NCI-H1436 treated with DMSO at 0.1 percent for 48 hours (cell line): ENCODE measurements around the gene C1orf146.
"Not testable (repeated sequence)": the region's sequence is repeated elsewhere in the genome, so short reads cannot be mapped to it uniquely, and the experiment has no call there.

Source experiments
- DNase-seq: peaks from one replicate; lab custom pipeline; 2025; lab: John Stamatoyannopoulos, UW

Gene C1orf146

GRCh38 chr1:92217721-92218120 lies at the start of gene C1orf146:
Gene C1orf146, plus strand, starts transcription at chr1:92217915. Its CDS starts 13,506 bp downstream, at chr1:92231421.
- DNase-seq: no peak

- DNase-seq: no peak
Observed at GRCh38 chr1:92168657-92169056, 49.1 kb upstream of the C1orf146 start.

DNA sequence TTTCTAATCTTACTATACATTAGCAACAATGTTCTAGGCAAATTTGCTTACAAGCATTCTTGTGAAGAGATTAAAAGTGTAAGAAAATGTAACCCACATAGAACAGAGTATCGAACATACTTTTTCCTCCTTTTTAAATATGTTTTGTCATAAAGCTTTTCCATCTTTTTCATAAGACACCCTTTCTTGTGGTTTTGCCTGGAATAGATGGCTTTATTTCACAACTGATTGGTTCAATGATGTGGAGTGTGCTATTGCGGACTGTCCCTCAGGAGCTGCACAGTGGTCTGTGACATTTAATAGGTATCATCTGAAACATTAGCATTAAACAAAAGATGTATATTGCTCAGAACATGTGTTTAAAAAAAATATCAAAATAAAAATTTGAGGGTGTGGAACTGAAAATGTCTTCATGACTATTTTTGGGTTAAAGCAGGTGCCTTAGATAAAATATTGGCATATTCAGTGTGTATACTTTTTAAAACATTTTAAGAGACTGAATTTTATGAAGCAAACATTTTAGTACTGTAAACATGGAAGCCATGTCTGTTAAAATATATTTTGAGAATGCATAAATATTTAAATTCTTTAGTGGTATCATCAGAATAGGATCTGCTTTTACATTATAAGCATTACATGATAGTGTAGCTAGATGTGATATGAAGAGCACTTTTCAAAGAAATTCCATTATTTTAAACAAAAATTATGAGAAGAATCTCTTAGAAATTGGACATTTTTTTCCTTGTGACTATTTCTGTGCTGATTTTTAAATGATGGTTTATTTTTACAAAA lies 48.3 kb upstream of the C1orf146 start:
- DNase-seq: no peak

- DNase-seq: no peak
Observed at GRCh38 chr1:92184632-92185031, 33.1 kb upstream of the C1orf146 start.

DNA sequence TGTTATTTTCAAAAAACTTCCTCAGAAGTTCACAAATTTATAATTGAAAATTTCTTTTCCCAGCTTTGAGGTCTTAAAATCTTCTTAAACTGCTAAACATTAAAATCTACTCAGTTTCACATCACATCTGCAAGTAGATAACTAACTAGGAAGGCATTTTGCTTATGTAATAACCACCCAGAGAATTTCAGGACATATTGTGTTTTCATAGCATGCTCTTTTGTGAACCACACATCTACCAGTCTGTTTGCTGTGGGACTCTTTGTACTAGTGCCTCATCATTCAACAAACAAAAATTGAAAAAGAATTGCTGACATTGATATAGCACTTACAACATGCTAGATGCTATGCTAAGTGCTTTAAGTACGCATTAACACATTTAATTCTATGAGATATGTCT lies 31.6 kb upstream of the C1orf146 start:
- no peak for DNase-seq

GRCh38 chr1:92188436-92189255 lies 29.1 kb upstream of the C1orf146 start:
- no peak for DNase-seq

DNA sequence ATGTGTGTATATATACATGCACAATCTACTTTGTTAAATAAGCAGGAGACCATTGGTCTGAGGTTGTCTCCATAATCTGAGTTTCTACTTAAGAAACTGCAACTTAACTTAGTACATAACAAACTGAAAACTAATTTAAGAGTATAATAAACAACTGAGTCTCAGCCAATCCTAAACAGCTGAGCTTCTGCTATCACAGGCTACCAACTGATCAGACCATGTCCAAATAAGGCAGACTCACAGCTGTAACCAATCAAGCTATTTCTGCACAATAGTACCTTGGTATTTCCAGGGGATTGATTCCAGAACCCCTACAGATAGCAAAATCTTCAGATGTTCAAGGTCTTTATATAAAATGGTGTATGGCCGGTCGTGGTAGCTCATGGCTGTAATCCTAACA lies 26.0 kb upstream of the C1orf146 start:
- no peak for DNase-seq

DNA sequence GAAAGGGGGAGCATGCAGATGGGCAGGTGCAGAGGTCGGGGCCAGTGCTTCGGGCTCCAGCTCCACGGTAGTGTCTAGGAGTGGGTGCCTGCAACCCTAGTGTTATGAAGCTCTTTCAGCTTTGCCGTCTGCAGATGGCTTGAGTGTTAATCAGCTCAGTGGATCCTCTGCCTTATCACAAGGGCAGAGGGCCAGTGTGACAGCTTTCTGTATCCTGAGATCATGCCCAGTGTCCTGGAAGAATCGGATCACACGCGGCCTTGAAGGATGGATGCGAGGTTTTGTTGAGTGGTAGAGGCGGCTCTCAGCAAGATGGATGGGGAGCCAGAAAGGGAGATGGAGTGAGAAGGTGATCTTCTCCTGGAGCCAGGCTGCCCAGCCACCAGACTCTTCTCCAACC lies 25.5 kb upstream of the C1orf146 start:
- no peak for DNase-seq

- DNase-seq: no peak
Observed at GRCh38 chr1:92194511-92194910, 23.2 kb upstream of the C1orf146 start.

- no peak for DNase-seq
Observed at GRCh38 chr1:92201973-92202372, 15.7 kb upstream of the C1orf146 start.

DNA sequence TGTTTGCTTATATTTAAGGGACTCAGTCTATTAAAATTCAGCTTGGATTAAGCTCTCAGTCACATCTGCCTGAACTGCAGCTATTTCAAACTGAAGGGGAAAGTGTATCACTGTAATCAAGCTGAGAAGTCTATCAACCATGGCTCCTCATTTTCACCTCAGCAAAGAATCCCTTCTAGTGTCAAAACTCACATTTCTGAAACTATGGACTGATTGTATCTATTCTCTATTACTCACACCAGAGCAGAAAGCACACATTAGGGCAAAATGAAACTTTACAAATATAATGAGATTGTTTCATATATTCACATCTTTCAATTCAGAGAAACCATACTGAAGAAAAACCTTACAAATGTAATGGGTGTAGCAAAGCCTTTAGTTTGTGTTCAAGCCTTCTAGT lies 14.6 kb upstream of the C1orf146 start:
- no peak for DNase-seq

DNA sequence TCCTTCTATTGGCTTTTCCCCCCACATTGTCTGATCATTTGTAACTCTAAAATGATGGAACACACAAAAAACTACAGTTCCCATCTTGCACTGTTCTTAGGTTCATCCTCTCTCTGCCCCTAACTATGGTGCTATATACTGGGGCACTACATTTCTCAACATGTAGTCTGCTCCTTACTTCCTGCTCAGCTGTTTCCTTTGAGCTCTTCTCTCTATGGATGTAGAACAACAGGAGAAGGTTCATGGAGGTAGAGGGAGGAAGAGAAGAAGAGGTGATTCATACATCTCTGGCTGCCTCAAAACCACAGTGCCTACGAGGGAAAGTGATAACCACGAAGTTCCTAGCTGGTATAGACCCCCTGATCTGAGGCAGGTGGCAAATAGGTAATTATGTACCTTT lies 7.0 kb upstream of the C1orf146 start:
- no peak for DNase-seq

DNA sequence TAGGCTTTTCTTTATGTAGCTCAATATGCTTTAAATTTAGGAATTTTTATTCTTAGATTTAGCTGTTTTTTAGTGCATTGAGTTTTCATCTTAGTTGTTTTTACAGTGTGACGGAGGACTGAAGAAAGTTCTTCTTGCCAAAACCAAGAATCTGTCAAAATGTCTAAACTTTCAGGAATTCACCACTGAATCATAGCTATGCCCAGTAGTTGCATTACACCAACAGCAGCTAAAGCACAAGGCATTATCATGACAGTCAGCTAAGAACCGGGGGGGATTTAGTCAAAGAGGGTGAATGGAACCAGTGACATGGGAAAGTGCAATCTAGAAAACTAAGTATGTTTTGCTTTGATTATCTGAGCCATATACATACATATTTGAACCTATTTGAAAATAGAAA lies 6.5 kb upstream of the C1orf146 start:
- no peak for DNase-seq

DNA sequence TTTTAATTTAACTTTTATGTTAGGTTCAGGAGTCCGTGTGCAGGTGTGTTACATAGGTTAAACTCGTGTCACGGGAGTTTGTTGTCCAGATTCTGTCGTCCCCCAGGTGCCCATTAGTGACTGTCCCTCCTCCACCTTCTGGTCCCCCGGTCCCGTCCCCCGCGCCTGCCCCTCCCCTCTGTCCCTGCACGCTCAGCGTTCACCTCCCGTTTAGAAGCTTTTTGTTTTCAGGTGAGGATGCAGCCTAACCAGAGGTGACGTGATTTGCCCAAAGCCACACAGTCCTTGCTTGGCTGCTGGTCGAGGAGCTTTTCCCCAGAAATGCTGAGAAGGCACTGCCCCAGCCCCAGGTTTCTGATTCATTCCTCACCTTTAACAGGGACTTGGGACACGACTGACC lies 844 bp downstream of the C1orf146 start:
- DNase-seq: no peak

DNA sequence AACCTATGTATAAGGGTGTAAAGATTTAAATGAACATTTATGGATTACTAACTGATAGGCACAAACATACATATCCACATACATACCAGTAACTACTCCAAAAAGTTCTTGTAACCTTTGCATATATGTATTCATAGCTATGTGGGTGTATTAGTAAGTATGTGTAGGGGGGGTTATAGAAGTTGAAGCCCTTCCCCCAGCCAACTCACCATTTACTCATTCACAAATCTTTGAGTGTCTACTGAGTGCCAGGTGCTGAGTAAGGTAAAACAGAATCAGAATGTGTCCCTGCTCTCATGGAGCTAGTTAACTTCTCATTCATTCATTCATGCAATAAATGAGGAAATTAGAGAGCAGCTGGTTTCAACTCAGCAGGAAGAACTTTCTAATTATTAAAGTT lies 1.3 kb downstream of the C1orf146 start:
- no peak for DNase-seq

DNA sequence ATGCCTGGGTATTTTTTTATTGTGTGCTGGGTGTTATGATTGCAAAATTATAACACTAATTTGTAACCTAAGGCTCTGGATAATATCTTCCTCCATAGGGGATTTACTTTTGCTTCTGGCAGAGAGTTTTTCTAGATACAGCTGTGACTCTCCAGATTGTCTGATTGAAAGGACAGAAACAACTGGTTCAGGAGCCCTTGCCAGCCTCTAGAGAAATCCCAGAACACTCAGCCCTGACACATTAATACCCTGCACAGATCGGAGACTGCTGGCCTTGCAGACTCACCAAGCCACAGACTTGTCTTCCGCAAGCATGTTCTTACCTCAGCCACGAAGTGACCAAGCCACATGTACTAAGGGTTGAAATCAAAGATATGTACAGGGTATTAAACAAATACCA lies 10.7 kb downstream of the C1orf146 start:
- no peak for DNase-seq

GRCh38 chr1:92230736-92231135 lies 13.0 kb downstream of the C1orf146 start:
- DNase-seq: no peak

DNA sequence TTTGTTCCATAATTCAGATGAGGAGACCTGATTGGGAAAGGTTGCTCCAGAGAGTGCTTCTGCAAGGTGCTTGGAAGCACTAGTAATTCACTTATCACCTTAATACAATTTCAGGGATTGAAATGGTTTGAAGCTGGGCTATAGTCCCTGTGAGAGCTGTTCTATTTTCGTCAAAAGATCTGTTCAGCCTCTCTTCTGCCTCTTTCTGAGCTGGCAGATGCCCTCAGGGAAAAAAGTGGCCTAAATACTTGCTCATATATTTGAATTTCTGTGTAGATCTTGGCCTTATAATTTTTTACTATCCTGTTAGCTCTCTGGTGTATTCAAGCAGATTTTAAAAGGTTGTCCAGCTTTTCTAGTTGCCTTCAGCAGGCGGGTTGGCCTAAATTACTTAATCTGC lies 22.3 kb downstream of the C1orf146 start:
- DNase-seq: no peak

DNA sequence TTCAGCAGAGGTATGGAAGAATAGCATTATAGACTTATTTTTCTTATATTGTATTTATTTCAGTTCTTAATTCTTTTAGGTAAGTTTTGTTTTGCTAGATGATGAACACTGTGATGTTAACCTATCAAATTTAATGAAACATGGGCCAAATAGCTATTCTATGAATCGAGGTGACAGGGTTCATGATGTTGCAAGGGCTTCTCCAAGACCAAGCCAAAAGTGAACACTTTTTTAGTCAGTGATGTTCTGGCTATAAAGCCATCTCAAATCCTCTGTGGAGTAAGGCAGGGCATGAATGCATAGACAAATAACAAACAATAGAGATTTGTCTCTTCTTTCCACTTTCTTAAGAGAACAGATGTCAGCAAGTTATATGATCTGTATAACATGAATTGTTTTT lies 26.7 kb downstream of the C1orf146 start:
- no peak for DNase-seq

- DNase-seq: not testable (repeated sequence)
Observed at GRCh38 chr1:92254714-92255113, 37.0 kb downstream of the C1orf146 start.

DNA sequence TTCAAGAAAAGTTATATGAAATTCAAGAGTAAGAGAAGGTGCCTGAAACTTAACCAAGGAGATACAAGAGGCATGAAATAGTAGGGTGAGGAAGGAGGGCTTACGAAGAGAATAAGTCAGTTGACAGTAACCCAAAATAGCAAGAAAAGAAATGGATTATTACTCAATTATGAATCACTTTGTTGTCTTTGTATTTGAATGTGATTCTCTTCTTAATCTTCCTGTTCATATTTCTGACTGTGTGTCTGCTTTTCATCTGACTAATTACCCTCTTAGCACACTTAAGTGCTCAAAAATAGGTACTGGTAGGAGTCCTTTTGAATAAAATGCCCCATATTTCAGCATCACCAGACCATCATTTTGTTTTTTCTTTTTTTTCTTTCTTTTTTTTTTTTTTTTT lies 41.6 kb downstream of the C1orf146 start:
- no peak for DNase-seq

DNA sequence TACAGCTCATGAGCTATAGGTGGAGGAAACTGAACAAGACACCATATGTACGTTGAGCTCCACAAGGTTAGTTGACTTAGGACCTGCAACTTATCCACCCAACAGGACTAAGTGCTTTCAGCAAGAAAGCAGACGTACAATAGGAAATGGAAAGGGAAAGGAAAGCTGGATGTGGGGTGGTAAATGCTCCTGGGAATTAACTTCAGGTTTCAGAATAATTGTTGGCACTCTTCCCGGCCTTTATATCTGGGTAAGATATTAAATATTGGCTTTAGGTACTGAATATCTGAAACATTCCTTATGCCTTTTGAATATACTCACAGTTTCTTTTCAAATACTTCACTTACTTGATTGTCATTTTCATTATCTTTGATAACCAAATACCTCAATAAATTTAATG lies 44.8 kb downstream of the C1orf146 start:
- no peak for DNase-seq

GRCh38 chr1:92273039-92273438 lies 55.3 kb downstream of the C1orf146 start:
- DNase-seq: no peak
